Hepatocyte (in vitro differentiated cells): ENCODE measurements around the gene URB2.

ENCODE experiments used
- CTCF ChIP-seq: fragments of 200-600 bp; sonication (generic); IDR thresholded peaks from 2 replicates; pipeline ENCODE4 v1.5.1; 2016; ENCODE audit warnings: antibody characterized with exemption, mild to moderate bottlenecking; ENCODE audit not compliant: poor library complexity
- EZH2 ChIP-seq: fragments of 200-600 bp; sonication (generic); IDR thresholded peaks from 2 replicates; pipeline ENCODE4 v1.6.1; 2016; ENCODE audit warnings: antibody characterized with exemption, mild to moderate bottlenecking, borderline replicate concordance
- EZH2phosphoT487 ChIP-seq: fragments of 200-600 bp; sonication (generic); IDR thresholded peaks from one replicate; pipeline ENCODE4 v1.6.1; 2018; ENCODE audit warnings: antibody characterized with exemption, mild to moderate bottlenecking, low read depth, moderate library complexity; ENCODE audit not compliant: unreplicated experiment, severe bottlenecking

GRCh38 chr1:229585338-229585737, 40.7 kb upstream of the URB2 start:
- TF ChIP-seq EZH2 = no peak
- TF ChIP-seq CTCF = no peak
- no peak for TF ChIP-seq EZH2phosphoT487
